Measurements from ENCODE around the gene ZSCAN30. TPM values are rescaled to one million over a fixed set of nuclear protein-coding genes. Genes with fewer than 3 reads are reported as not detected.
A peak's percentile ranks its signal among the peaks of the same experiment; 100 is the strongest.

The ZSCAN30 gene
- total and polyA plus RNA-seq, 2 of the 13 experiments (the other 11 are each of a cell fraction or from before 2014, with no cell fraction given): 7.4 to 7.7 TPM

GRCh38 chr18:35231052-35231451 lies 59.0 kb downstream of the ZSCAN30 start (continued):
- TF ChIP-seq, protein P1, sequence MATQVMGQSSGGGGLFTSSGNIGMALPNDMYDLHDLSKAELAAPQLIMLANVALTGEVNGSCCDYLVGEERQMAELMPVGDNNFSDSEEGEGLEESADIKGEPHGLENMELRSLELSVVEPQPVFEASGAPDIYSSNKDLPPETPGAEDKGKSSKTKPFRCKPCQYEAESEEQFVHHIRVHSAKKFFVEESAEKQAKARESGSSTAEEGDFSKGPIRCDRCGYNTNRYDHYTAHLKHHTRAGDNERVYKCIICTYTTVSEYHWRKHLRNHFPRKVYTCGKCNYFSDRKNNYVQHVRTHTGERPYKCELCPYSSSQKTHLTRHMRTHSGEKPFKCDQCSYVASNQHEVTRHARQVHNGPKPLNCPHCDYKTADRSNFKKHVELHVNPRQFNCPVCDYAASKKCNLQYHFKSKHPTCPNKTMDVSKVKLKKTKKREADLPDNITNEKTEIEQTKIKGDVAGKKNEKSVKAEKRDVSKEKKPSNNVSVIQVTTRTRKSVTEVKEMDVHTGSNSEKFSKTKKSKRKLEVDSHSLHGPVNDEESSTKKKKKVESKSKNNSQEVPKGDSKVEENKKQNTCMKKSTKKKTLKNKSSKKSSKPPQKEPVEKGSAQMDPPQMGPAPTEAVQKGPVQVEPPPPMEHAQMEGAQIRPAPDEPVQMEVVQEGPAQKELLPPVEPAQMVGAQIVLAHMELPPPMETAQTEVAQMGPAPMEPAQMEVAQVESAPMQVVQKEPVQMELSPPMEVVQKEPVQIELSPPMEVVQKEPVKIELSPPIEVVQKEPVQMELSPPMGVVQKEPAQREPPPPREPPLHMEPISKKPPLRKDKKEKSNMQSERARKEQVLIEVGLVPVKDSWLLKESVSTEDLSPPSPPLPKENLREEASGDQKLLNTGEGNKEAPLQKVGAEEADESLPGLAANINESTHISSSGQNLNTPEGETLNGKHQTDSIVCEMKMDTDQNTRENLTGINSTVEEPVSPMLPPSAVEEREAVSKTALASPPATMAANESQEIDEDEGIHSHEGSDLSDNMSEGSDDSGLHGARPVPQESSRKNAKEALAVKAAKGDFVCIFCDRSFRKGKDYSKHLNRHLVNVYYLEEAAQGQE (IDR thresholded peaks at IDR 0.05; ENCODE audit: borderline replicate concordance in 1 of 2, low read depth in 1 of 2, low read length in 2 of 2): no peak
- TF ChIP-seq ZNF670 (CRISPR knock-in tag; IDR thresholded peaks at IDR 0.05; ENCODE audit: borderline replicate concordance): 0 out of 2 replicates have a peak, but pooled peaks have one; percentile 36
- no peak for TF ChIP-seq ZNF563 (CRISPR knock-in tag; IDR thresholded peaks at IDR 0.05)
- TF ChIP-seq MED13 (CRISPR knock-in tag; IDR thresholded peaks at IDR 0.05): no peak
- TF ChIP-seq ZMAT3 (CRISPR knock-in tag; conservative IDR thresholded peaks at IDR 0.05): no peak
- TF ChIP-seq GATAD1 (CRISPR knock-in tag; IDR thresholded peaks at IDR 0.05): 0 out of 2 replicates have a peak, but pooled peaks have one; percentile 41
- no peak for TF ChIP-seq NRL (CRISPR knock-in tag; IDR thresholded peaks at IDR 0.05; ENCODE audit: borderline replicate concordance)
- TF ChIP-seq ZNF121 (CRISPR knock-in tag; IDR thresholded peaks at IDR 0.05): no peak
- TF ChIP-seq KLF16 (CRISPR knock-in tag; IDR thresholded peaks at IDR 0.05): peak in 1 of 2 experiments; percentile 54; a peak in 1 of 4 replicates
- 0 out of 2 replicates have a peak, but pooled peaks have one; percentile 27 for TF ChIP-seq HOXA5 (CRISPR knock-in tag; IDR thresholded peaks at IDR 0.05)
- no peak for TF ChIP-seq ZNF446 (CRISPR knock-in tag; IDR thresholded peaks at IDR 0.05)
- no peak for TF ChIP-seq ZNF672 (CRISPR knock-in tag; IDR thresholded peaks at IDR 0.05)
- TF ChIP-seq, protein P2, sequence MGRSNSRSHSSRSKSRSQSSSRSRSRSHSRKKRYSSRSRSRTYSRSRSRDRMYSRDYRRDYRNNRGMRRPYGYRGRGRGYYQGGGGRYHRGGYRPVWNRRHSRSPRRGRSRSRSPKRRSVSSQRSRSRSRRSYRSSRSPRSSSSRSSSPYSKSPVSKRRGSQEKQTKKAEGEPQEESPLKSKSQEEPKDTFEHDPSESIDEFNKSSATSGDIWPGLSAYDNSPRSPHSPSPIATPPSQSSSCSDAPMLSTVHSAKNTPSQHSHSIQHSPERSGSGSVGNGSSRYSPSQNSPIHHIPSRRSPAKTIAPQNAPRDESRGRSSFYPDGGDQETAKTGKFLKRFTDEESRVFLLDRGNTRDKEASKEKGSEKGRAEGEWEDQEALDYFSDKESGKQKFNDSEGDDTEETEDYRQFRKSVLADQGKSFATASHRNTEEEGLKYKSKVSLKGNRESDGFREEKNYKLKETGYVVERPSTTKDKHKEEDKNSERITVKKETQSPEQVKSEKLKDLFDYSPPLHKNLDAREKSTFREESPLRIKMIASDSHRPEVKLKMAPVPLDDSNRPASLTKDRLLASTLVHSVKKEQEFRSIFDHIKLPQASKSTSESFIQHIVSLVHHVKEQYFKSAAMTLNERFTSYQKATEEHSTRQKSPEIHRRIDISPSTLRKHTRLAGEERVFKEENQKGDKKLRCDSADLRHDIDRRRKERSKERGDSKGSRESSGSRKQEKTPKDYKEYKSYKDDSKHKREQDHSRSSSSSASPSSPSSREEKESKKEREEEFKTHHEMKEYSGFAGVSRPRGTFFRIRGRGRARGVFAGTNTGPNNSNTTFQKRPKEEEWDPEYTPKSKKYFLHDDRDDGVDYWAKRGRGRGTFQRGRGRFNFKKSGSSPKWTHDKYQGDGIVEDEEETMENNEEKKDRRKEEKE (IDR thresholded peaks at IDR 0.05): no peak
- 0 out of 4 replicates have a peak, but pooled peaks of 1 of the 2 experiments have one; percentile 15 for TF ChIP-seq EP300 (IDR thresholded peaks at IDR 0.05; ENCODE audit: low read depth in 2 of 2, low read length in 2 of 2)
- no peak for TF ChIP-seq EP300 (CRISPR knock-in tag; IDR thresholded peaks at IDR 0.05; ENCODE audit: borderline replicate concordance)
- TF ChIP-seq, protein P3, sequence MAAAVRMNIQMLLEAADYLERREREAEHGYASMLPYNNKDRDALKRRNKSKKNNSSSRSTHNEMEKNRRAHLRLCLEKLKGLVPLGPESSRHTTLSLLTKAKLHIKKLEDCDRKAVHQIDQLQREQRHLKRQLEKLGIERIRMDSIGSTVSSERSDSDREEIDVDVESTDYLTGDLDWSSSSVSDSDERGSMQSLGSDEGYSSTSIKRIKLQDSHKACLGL (CRISPR knock-in tag; IDR thresholded peaks at IDR 0.05): no peak
- TF ChIP-seq NFE2L2 (IDR thresholded peaks at IDR 0.05; ENCODE audit: low read length): no peak
- no peak for TF ChIP-seq TP53 (CRISPR knock-in tag; conservative IDR thresholded peaks at IDR 0.05)
- TF ChIP-seq HNF1A (IDR thresholded peaks at IDR 0.05; ENCODE audit: low read depth): no peak
- no peak for TF ChIP-seq HNF1A (CRISPR knock-in tag; IDR thresholded peaks at IDR 0.05; ENCODE audit: borderline replicate concordance)

Measured in HepG2 (cell line).